HG03460 (cell line): ENCODE results near the gene FAM236D.
"Not testable (repeated sequence)": the region's sequence is repeated elsewhere in the genome, so short reads cannot be mapped to it uniquely, and the experiment has no call there.

Source experiments
- ATAC-seq: cut with Tn5 transposase; IDR thresholded peaks from one replicate; pipeline ENCODE4 v1.9.1; 2021; ENCODE audit not compliant: unreplicated experiment

FAM236D gene

GRCh38 chrX:72808110-72808509 lies at the start of gene FAM236D:
Gene FAM236D, minus strand, starts transcription at chrX:72808210. Its CDS starts 100 bp downstream, at chrX:72808110.
- not testable (repeated sequence) for ATAC-seq

GRCh38 chrX:72837532-72837931 lies 29.5 kb upstream of the FAM236D start:
- ATAC-seq = not testable (repeated sequence)

GRCh38 chrX:72830701-72831100 lies 22.7 kb upstream of the FAM236D start:
- ATAC-seq = not testable (repeated sequence)

- ATAC-seq = not testable (repeated sequence)
Observed at GRCh38 chrX:72790390-72790789, 17.6 kb downstream of the FAM236D start.

- not testable (repeated sequence) for ATAC-seq
Observed at GRCh38 chrX:72788142-72788541, 19.9 kb downstream of the FAM236D start.

GRCh38 chrX:72783964-72784363 lies 24.0 kb downstream of the FAM236D start:
- not testable (repeated sequence) for ATAC-seq

DNA sequence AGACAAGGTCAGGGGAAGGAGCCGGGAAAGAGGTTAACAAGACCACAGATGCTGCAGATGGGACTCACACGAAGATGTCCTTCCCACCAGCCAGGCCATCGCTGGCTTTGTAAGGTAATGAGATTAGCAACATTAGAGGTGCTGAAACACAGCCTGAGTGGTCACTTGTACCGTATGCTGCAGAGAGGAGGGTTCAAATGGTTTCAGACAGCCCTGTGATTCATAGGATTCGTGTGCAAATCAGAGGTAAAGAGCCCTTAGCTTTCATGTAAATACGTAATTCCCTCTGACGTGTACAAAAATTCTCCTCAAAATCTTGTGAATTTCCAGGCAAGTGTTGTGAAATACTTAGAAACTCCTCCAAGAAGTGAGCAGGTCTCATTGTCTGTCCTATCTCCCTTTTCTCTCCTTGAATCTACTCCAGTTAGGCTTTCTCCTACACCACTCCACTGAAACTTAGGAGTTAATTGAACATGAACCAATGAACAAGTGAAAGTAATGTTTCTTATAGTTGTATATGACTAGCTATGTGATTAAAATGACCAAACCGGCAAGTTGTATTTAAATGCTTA lies 24.6 kb downstream of the FAM236D start:
- ATAC-seq = not testable (repeated sequence)

DNA sequence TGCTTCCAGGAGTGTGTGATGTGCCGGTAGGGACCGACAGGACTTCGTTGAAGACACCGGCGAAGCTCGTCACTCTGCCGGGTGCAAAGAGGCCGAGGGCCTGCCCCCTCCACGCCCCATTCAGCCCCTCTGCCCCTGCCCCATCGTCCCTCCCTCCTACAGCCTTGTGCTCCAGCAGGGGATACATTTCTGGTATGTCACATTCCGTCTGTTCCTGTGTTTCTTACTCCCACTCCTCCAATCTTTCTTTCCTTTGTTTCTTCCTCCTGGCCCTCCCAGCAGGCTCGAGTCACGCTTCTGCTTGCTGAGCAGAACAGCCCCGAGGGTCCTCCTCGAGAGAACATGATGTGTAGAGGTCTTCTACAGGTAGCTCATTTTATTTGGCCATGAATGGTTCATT lies 25.4 kb downstream of the FAM236D start, which contains the start of gene FAM236B:
Gene FAM236B, minus strand, starts transcription at position 101 of the 400 bp plus-strand sequence. Its CDS starts 100 bp downstream, at position 1.
- ATAC-seq = not testable (repeated sequence)

GRCh38 chrX:72778146-72778545 lies 29.9 kb downstream of the FAM236D start:
- not testable (repeated sequence) for ATAC-seq

GRCh38 chrX:72777467-72777790 lies 30.6 kb downstream of the FAM236D start:
- peak; percentile 83 for ATAC-seq

- ATAC-seq = peak; percentile 58
Observed at GRCh38 chrX:72776653-72777466, 31.1 kb downstream of the FAM236D start, which contains the start of gene DMRTC1B. Gene DMRTC1B, plus strand, starts transcription at chrX:72776890. Its CDS starts 68,246 bp downstream, at chrX:72845136.

DNA sequence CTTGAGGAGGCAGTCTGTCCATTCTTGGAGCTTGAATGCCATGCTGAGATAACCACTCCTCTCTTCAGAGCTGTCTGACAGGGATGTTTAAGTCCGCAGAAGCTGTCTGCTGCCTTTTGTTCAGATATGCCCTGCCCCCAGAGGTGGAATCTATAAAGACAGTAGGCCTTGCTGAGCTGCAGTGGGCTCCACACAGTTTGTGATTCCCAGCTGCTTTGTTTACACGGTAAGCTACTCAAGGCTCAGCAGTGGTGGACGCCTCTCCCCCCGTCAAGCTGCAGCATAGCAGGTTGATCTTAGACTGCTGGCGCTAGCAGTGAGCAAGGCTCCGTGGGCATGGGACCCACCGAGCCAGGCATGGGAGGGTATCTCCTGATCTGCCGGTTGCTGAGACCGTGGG lies 47.6 kb downstream of the FAM236D start:
- ATAC-seq = not testable (repeated sequence)
